IMR-90 (cell line): ENCODE measurements around the gene LSM12. TPM values are rescaled to one million over a fixed set of nuclear protein-coding genes. Genes with fewer than 3 reads are reported as not detected.
A peak's percentile ranks its signal among the peaks of the same experiment; 100 is the strongest.

Experiments
- ATAC-seq: fragments of 200-7000 bp; cut with Tn5 transposase; 2 replicates; pipeline ENCODE4 v1.9.1; 2020; ENCODE audit warnings: low read depth, mild to moderate bottlenecking, moderate library complexity
- BruUV-seq: library from RNA; stranded (reverse); fragments of 400-500 nt; replicated peaks from 2 replicates; lab custom pipeline; 2021; lab: Mats Ljungman, UMichigan
- CTCF ChIA-PET: fragments of 300-600 bp; formaldehyde crosslinking; extraction: SDS; loops from one replicate; lab custom pipeline; 2021; ENCODE audit warnings: antibody characterized with exemption; lab: Yijun Ruan, JAX
- POLR2A ChIA-PET: fragments of 300-600 bp; sonication (Branson Sonifier 250); formaldehyde crosslinking; loops from one replicate; lab custom pipeline; 2022; ENCODE audit warnings: antibody characterized with exemption; ENCODE audit not compliant: unreplicated experiment; lab: Charles Lee
- DNase-seq: peaks from one replicate; pipeline ENCODE4 v3.0.0; 2013
- H2AFZ ChIP-seq: replicated peaks from 2 replicates; pipeline ENCODE3; 2013; ENCODE audit warnings: low read length, mild to moderate bottlenecking; ENCODE audit not compliant: poor library complexity
- H2AK5ac ChIP-seq: 2 replicates; pipeline ENCODE4 v1.6.1; 2013; ENCODE audit warnings: low read depth, low read length, inconsistent platforms
- H2AK9ac ChIP-seq: replicated peaks from 2 replicates; pipeline ENCODE3; 2013; ENCODE audit warnings: mild to moderate bottlenecking, low read depth, low read length, moderate library complexity; ENCODE audit not compliant: poor library complexity
- H2BK120ac ChIP-seq: 2 replicates; pipeline ENCODE4 v1.6.1; 2013; ENCODE audit warnings: low read depth, low read length, inconsistent platforms
- H2BK15ac ChIP-seq: 3 replicates; pipeline ENCODE4 v1.6.1; 2013; ENCODE audit warnings: low read depth, low read length, inconsistent platforms
- H2BK20ac ChIP-seq: 2 replicates; pipeline ENCODE4 v1.6.1; 2013; ENCODE audit warnings: low read depth, mild to moderate bottlenecking, inconsistent platforms, low read length, moderate library complexity
- H2BK5ac ChIP-seq: 2 replicates; pipeline ENCODE4 v1.6.1; 2013; ENCODE audit warnings: mild to moderate bottlenecking, low read depth, low read length, inconsistent platforms; ENCODE audit not compliant: poor library complexity, severe bottlenecking
- H3K14ac ChIP-seq: replicated peaks from 2 replicates; pipeline ENCODE4 v1.6.1; 2013; ENCODE audit warnings: low read depth, low read length, inconsistent platforms
- H3K18ac ChIP-seq: 2 replicates; pipeline ENCODE4 v1.6.1; 2013; ENCODE audit warnings: low read depth, low read length, control low read depth
- H3K23ac ChIP-seq: 2 replicates; pipeline ENCODE4 v1.6.1; 2013; ENCODE audit warnings: low read depth, low read length, inconsistent platforms
- H3K27ac ChIP-seq: 2 replicates; pipeline ENCODE4 v1.5.1; 2013; ENCODE audit warnings: mild to moderate bottlenecking, control low read depth, low read length; ENCODE audit not compliant: insufficient read depth
- H3K27me3 ChIP-seq: 2 replicates; pipeline ENCODE4 v1.6.1; 2013; ENCODE audit warnings: low read length; ENCODE audit not compliant: control insufficient read depth, insufficient read depth
- H3K36me3 ChIP-seq: 2 replicates; pipeline ENCODE4 v1.6.1; 2013; ENCODE audit warnings: low read length, mixed read lengths; ENCODE audit not compliant: control insufficient read depth, insufficient read depth
- H3K4ac ChIP-seq: 2 replicates; pipeline ENCODE4 v1.6.1; 2013; ENCODE audit warnings: low read depth, low read length, inconsistent platforms
- H3K4me1 ChIP-seq: 2 replicates; pipeline ENCODE4 v1.6.1; 2013; ENCODE audit warnings: low read length, mixed read lengths; ENCODE audit not compliant: control insufficient read depth, insufficient read depth
- H3K4me2 ChIP-seq: 2 replicates; pipeline ENCODE4 v1.6.1; 2013; ENCODE audit warnings: low read depth, mild to moderate bottlenecking, control low read depth, low read length, moderate library complexity
- H3K4me3 ChIP-seq: 2 replicates; pipeline ENCODE4 v1.5.1; 2013; ENCODE audit warnings: low read depth, mild to moderate bottlenecking, control low read depth, low read length, moderate library complexity; ENCODE audit not compliant: insufficient read depth
- H3K56ac ChIP-seq: 2 replicates; pipeline ENCODE4 v1.6.1; 2013; ENCODE audit warnings: low read length, inconsistent platforms; ENCODE audit not compliant: insufficient read depth; ENCODE audit errors: extremely low read depth
- H3K79me1 ChIP-seq, 2 experiments: 2 replicates each; pipeline ENCODE4 v1.6.1; 2013; ENCODE audit warnings: low read length in 2 of 2, inconsistent platforms in 1 of 2, low read depth in 1 of 2
- H3K9ac ChIP-seq: 2 replicates; pipeline ENCODE4 v1.6.1; 2013; ENCODE audit warnings: low read depth, low read length, control low read depth
- H3K9me1 ChIP-seq: 2 replicates; pipeline ENCODE4 v1.6.1; 2013; ENCODE audit warnings: low read length, inconsistent platforms; ENCODE audit not compliant: insufficient read depth
- H3K9me3 ChIP-seq: 2 replicates; pipeline ENCODE4 v1.6.1; 2013; ENCODE audit warnings: low read length; ENCODE audit not compliant: control insufficient read depth, insufficient read depth
- H4K20me1 ChIP-seq: 2 replicates; pipeline ENCODE4 v1.6.1; 2013; ENCODE audit warnings: low read length, inconsistent platforms; ENCODE audit not compliant: insufficient read depth
- H4K5ac ChIP-seq: 2 replicates; pipeline ENCODE4 v1.6.1; 2013; ENCODE audit warnings: mild to moderate bottlenecking, low read depth, low read length, control low read depth
- H4K8ac ChIP-seq, 2 experiments: 2 replicates each; pipeline ENCODE4 v1.6.1; 2013; ENCODE audit warnings: low read depth in 2 of 2, low read length in 2 of 2, control low read depth in 1 of 2, inconsistent platforms in 1 of 2
- H4K91ac ChIP-seq: 2 replicates; pipeline ENCODE4 v1.6.1; 2013; ENCODE audit warnings: low read depth, low read length, inconsistent platforms; ENCODE audit not compliant: insufficient read depth
- BHLHE40 ChIP-seq: fragments of 150-350 bp; IDR thresholded peaks from 2 replicates; pipeline ENCODE4 v1.6.1; 2016; ENCODE audit warnings: mild to moderate bottlenecking, low read depth, low read length
- CHD1 ChIP-seq: IDR thresholded peaks from 2 replicates; pipeline ENCODE4 v1.6.1; 2012; ENCODE audit warnings: low read depth, low read length, improper control_type of control experiment
- FOS ChIP-seq: fragments of 150-350 bp; IDR thresholded peaks from 2 replicates; pipeline ENCODE4 v1.6.1; 2016; ENCODE audit warnings: low read depth, low read length
- MXI1 ChIP-seq: IDR thresholded peaks from 2 replicates; pipeline ENCODE4 v1.6.1; 2012; ENCODE audit warnings: low read depth, mild to moderate bottlenecking, low read length, moderate library complexity, borderline replicate concordance
- NFE2L2 ChIP-seq: fragments of 150-350 bp; IDR thresholded peaks from 2 replicates; pipeline ENCODE4 v1.6.1; 2016; ENCODE audit warnings: low read depth, mild to moderate bottlenecking, low read length
- POLR2A ChIP-seq: IDR thresholded peaks from 2 replicates; pipeline ENCODE4 v1.6.1; 2012; ENCODE audit warnings: mild to moderate bottlenecking, low read depth, low read length
- RAD21 ChIP-seq: IDR thresholded peaks from 2 replicates; pipeline ENCODE4 v1.6.1; 2012; ENCODE audit warnings: low read length, improper control_type of control experiment
- RCOR1 ChIP-seq: IDR thresholded peaks from 2 replicates; pipeline ENCODE4 v1.6.1; 2012; ENCODE audit warnings: mild to moderate bottlenecking, low read length, improper control_type of control experiment; ENCODE audit not compliant: insufficient replicate concordance
- RFX5 ChIP-seq: IDR thresholded peaks from 2 replicates; pipeline ENCODE4 v1.8.0; 2012; ENCODE audit warnings: low read depth, mild to moderate bottlenecking, low read length, moderate library complexity
- SMC3 ChIP-seq: fragments of 150-350 bp; IDR thresholded peaks from 2 replicates; pipeline ENCODE4 v1.6.1; 2016; ENCODE audit warnings: low read depth, mild to moderate bottlenecking, antibody characterized with exemption, low read length, moderate library complexity
- WGBS, 2 experiments: methylation state at CpG; one replicate each; pipeline versions ENCODE4 v1.1.5 to v1.1.7; 2013; ENCODE audit warnings: missing lambda C conversion rate in 2 of 2; ENCODE audit not compliant: insufficient read length in 1 of 2; ENCODE audit errors: extremely low coverage in 2 of 2; 5-methylcytosine and 5-hydroxymethylcytosine counted together
- dilution Hi-C: fragments of 300-500 bp; cut with HindIII; formaldehyde crosslinking; loops from one replicate; pipeline ENCODE4 v1.14.3; 2018; ENCODE audit warnings: low sequenced_read_pairs; ENCODE audit not compliant: unreplicated experiment
- in situ Hi-C: fragments of 300-500 bp; cut with MboI; formaldehyde crosslinking; loops from 3 replicates; pipeline ENCODE4 v1.14.3; 2019; ENCODE audit warnings: low sequenced_read_pairs, inconsistent platforms, mixed read lengths
- intact Hi-C: fragments of 100-400 bp; cut with micrococcal nuclease; formaldehyde crosslinking; loops from 2 replicates; pipeline ENCODE4 v1.10.0; 2022
- polyA plus RNA-seq, 3 experiments: library from polyadenylated mRNA; depleted of rRNA; stranded (reverse); fragments of >200 nt; gene quantifications; 2 replicates each; pipeline ENCODE4 v1.2.3, GENCODE V29; 2012; ENCODE audit warnings: low replicate concordance in 1 of 3
- total RNA-seq: library from RNA; depleted of rRNA; stranded (reverse); fragments of >200 nt; gene quantifications from 2 replicates; pipeline ENCODE4 v1.2.3, GENCODE V29; 2012
- TF ChIP-seq, protein P1 (sequence below): fragments of 150-350 bp; IDR thresholded peaks from 2 replicates; pipeline ENCODE4 v1.6.1; 2016; ENCODE audit warnings: low read depth, mild to moderate bottlenecking, low read length, moderate library complexity, borderline replicate concordance
- TF ChIP-seq, protein P2 (sequence below): conservative IDR thresholded peaks from 2 replicates; pipeline ENCODE4 v1.5.1; 2012; ENCODE audit warnings: mild to moderate bottlenecking, low read depth, low read length, improper control_type of control experiment
- TF ChIP-seq, protein P3 (sequence below): fragments of 150-350 bp; IDR thresholded peaks from 2 replicates; pipeline ENCODE4 v1.6.1; 2017; ENCODE audit warnings: mild to moderate bottlenecking, antibody characterized with exemption, low read length, low read depth

Gene LSM12
- total and polyA plus RNA-seq, 2 of the 4 experiments (the other 2 are of a cell fraction), result 38.0 to 41.0 TPM

DNA sequence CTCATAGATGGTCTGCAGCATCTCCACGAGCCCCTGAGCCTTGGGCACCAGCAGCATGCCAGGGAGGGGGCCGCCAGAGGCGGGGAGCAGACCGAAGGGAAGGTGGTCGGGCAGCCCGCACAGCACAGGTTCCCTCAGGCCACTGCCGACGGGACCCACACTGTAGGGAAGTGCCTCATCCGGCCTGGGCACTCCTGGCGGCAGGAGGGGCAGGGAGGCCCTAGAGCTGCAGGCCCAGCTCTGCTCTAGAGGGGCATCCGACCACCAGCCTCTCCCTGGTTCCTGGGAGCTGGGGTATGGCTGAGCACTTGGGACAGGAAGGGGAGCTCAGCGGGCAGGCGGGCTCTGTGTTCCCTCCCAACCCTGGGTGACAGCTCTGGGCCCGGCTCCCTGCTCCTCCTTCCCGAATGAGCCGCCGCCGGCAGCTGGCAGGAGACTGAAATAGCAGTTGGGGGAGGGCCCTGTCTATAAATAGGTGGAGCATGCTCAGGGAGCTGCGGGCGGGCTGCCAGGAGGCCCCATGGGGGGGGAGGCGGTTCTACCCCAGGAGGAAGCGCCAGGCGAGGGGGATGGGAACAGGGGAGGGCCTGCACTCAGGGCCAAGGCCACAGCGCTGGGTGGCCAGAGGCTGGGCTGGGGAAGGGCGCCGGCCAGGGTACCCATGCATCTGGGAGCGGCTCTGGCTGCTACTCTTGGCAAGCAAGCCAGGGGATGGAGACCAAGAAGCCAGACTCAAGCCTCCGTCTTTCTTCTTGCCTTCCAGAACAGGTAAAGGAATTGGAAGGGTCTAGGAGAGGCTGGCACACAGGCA, 44.6 kb upstream of the LSM12 start:
- peak overlapping the region; percentile 100 for H3K4ac ChIP-seq
- H4K8ac ChIP-seq, result peak overlapping the region in 1 of 2 experiments; percentile 65; a peak in 1 of 4 replicates
- peak overlapping the region; percentile 63; the same call in 1 of the 2 replicates for H3K9ac ChIP-seq
- peak overlapping the region; percentile 74; the same call in 2 of the 3 replicates for H2BK15ac ChIP-seq
- H3K36me3 ChIP-seq, result no peaks in the 10 kb centered on the region; the same call in 1 of the 2 replicates
- H3K4me1 ChIP-seq, result peaks cover 40% of the 10 kb centered on the region
- H3K23ac ChIP-seq, result peak overlapping the region; percentile 85; the same call in 1 of the 2 replicates
- H3K9me1 ChIP-seq, result peaks cover 25% of the 10 kb centered on the region
- intact Hi-C loops (no loop called here), dilution Hi-C loops (no loop called here), in situ Hi-C loops (no loop called here)
- H3K18ac ChIP-seq, result peak overlapping the region; percentile 35
- H3K27me3 ChIP-seq, result no peaks in the 10 kb centered on the region
- peak overlapping the region; percentile 80 for H2AFZ ChIP-seq
- peak overlapping the region; percentile 98 for H2AK9ac ChIP-seq
- peaks cover 22% of the 10 kb centered on the region for H4K20me1 ChIP-seq
- H3K4me2 ChIP-seq, result peak overlapping the region; percentile 78
- ChIA-PET CTCF (interaction anchor here (0.6 kb wide), 1 partner anchor 27 kb away, joined by 3 read pairs; no protein-coding TSS in a partner anchor), POLR2A (no interaction called here)
- H4K5ac ChIP-seq, result no peak overlapping the region
- BruUV-seq, result no TSS peak
- H3K4me3 ChIP-seq, result peak overlapping the region; percentile 48
- peak overlapping the region; percentile 94 for H2AK5ac ChIP-seq
- H3K79me1 ChIP-seq, result peaks cover 11 to 84% of the 10 kb centered on the region in 2 experiments
- peak overlapping the region; percentile 51 for H3K56ac ChIP-seq
- peak overlapping the region; percentile 84 for H3K27ac ChIP-seq
- DNase-seq (peak; percentile 86), ATAC-seq (peak; percentile 59)
- H2BK5ac ChIP-seq, result peak overlapping the region; percentile 88
- H2BK120ac ChIP-seq, result peak overlapping the region; percentile 99
- peak overlapping the region; percentile 99 for H3K14ac ChIP-seq
- peak overlapping the region; percentile 95 for H2BK20ac ChIP-seq
- peak overlapping the region; percentile 97 for H4K91ac ChIP-seq
- no peaks in the 10 kb centered on the region for H3K9me3 ChIP-seq
- 6% methylated on average over 13 of the region's 28 CpGs; no CpG with 5 or more reads in 1 of the 2 experiments for WGBS, 2 experiments
- TF ChIP-seq, protein P1, sequence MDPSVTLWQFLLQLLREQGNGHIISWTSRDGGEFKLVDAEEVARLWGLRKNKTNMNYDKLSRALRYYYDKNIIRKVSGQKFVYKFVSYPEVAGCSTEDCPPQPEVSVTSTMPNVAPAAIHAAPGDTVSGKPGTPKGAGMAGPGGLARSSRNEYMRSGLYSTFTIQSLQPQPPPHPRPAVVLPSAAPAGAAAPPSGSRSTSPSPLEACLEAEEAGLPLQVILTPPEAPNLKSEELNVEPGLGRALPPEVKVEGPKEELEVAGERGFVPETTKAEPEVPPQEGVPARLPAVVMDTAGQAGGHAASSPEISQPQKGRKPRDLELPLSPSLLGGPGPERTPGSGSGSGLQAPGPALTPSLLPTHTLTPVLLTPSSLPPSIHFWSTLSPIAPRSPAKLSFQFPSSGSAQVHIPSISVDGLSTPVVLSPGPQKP, result no peak
- TF ChIP-seq FOS (no peak), POLR2A (peak; percentile 96), RFX5 (no peak), RCOR1 (no peak), BHLHE40 (peak; percentile 55), CHD1 (no peak), SMC3 (0 out of 2 replicates have a peak, but pooled peaks have one; percentile 29), NFE2L2 (no peak), RAD21 (peak; percentile 39; the same call in 1 of the 2 replicates), MXI1 (peak; percentile 47; the same call in 1 of the 2 replicates)
- TF ChIP-seq, protein P2, sequence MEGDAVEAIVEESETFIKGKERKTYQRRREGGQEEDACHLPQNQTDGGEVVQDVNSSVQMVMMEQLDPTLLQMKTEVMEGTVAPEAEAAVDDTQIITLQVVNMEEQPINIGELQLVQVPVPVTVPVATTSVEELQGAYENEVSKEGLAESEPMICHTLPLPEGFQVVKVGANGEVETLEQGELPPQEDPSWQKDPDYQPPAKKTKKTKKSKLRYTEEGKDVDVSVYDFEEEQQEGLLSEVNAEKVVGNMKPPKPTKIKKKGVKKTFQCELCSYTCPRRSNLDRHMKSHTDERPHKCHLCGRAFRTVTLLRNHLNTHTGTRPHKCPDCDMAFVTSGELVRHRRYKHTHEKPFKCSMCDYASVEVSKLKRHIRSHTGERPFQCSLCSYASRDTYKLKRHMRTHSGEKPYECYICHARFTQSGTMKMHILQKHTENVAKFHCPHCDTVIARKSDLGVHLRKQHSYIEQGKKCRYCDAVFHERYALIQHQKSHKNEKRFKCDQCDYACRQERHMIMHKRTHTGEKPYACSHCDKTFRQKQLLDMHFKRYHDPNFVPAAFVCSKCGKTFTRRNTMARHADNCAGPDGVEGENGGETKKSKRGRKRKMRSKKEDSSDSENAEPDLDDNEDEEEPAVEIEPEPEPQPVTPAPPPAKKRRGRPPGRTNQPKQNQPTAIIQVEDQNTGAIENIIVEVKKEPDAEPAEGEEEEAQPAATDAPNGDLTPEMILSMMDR, result 0 out of 2 replicates have a peak, but pooled peaks have one; percentile 3
- TF ChIP-seq, protein P3, sequence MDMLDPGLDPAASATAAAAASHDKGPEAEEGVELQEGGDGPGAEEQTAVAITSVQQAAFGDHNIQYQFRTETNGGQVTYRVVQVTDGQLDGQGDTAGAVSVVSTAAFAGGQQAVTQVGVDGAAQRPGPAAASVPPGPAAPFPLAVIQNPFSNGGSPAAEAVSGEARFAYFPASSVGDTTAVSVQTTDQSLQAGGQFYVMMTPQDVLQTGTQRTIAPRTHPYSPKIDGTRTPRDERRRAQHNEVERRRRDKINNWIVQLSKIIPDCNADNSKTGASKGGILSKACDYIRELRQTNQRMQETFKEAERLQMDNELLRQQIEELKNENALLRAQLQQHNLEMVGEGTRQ, result peak; percentile 15; the same call in 1 of the 2 replicates
